IMR-90 (cell line): ENCODE data around the gene RYR2. TPM values are rescaled to one million over a fixed set of nuclear protein-coding genes. Genes with fewer than 3 reads are reported as not detected.

Experiments
- ATAC-seq: fragments of 200-7000 bp; cut with Tn5 transposase; 2 replicates; pipeline ENCODE4 v1.9.1; 2020; ENCODE audit warnings: low read depth, mild to moderate bottlenecking, moderate library complexity
- BruUV-seq: library from RNA; stranded (reverse); fragments of 400-500 nt; replicated peaks from 2 replicates; lab custom pipeline; 2021; lab: Mats Ljungman, UMichigan
- CTCF ChIA-PET: fragments of 300-600 bp; formaldehyde crosslinking; extraction: SDS; loops from one replicate; lab custom pipeline; 2021; ENCODE audit warnings: antibody characterized with exemption; lab: Yijun Ruan, JAX
- POLR2A ChIA-PET: fragments of 300-600 bp; sonication (Branson Sonifier 250); formaldehyde crosslinking; loops from one replicate; lab custom pipeline; 2022; ENCODE audit warnings: antibody characterized with exemption; ENCODE audit not compliant: unreplicated experiment; lab: Charles Lee
- DNase-seq: peaks from one replicate; pipeline ENCODE4 v3.0.0; 2013
- H2AFZ ChIP-seq: replicated peaks from 2 replicates; pipeline ENCODE3; 2013; ENCODE audit warnings: low read length, mild to moderate bottlenecking; ENCODE audit not compliant: poor library complexity
- H2AK5ac ChIP-seq: 2 replicates; pipeline ENCODE4 v1.6.1; 2013; ENCODE audit warnings: low read depth, low read length, inconsistent platforms
- H2AK9ac ChIP-seq: replicated peaks from 2 replicates; pipeline ENCODE3; 2013; ENCODE audit warnings: mild to moderate bottlenecking, low read depth, low read length, moderate library complexity; ENCODE audit not compliant: poor library complexity
- H2BK120ac ChIP-seq: 2 replicates; pipeline ENCODE4 v1.6.1; 2013; ENCODE audit warnings: low read depth, low read length, inconsistent platforms
- H2BK15ac ChIP-seq: 3 replicates; pipeline ENCODE4 v1.6.1; 2013; ENCODE audit warnings: low read depth, low read length, inconsistent platforms
- H2BK20ac ChIP-seq: 2 replicates; pipeline ENCODE4 v1.6.1; 2013; ENCODE audit warnings: low read depth, mild to moderate bottlenecking, inconsistent platforms, low read length, moderate library complexity
- H2BK5ac ChIP-seq: 2 replicates; pipeline ENCODE4 v1.6.1; 2013; ENCODE audit warnings: mild to moderate bottlenecking, low read depth, low read length, inconsistent platforms; ENCODE audit not compliant: poor library complexity, severe bottlenecking
- H3K14ac ChIP-seq: replicated peaks from 2 replicates; pipeline ENCODE4 v1.6.1; 2013; ENCODE audit warnings: low read depth, low read length, inconsistent platforms
- H3K18ac ChIP-seq: 2 replicates; pipeline ENCODE4 v1.6.1; 2013; ENCODE audit warnings: low read depth, low read length, control low read depth
- H3K23ac ChIP-seq: 2 replicates; pipeline ENCODE4 v1.6.1; 2013; ENCODE audit warnings: low read depth, low read length, inconsistent platforms
- H3K27ac ChIP-seq: 2 replicates; pipeline ENCODE4 v1.5.1; 2013; ENCODE audit warnings: mild to moderate bottlenecking, control low read depth, low read length; ENCODE audit not compliant: insufficient read depth
- H3K27me3 ChIP-seq: 2 replicates; pipeline ENCODE4 v1.6.1; 2013; ENCODE audit warnings: low read length; ENCODE audit not compliant: control insufficient read depth, insufficient read depth
- H3K36me3 ChIP-seq: 2 replicates; pipeline ENCODE4 v1.6.1; 2013; ENCODE audit warnings: low read length, mixed read lengths; ENCODE audit not compliant: control insufficient read depth, insufficient read depth
- H3K4ac ChIP-seq: 2 replicates; pipeline ENCODE4 v1.6.1; 2013; ENCODE audit warnings: low read depth, low read length, inconsistent platforms
- H3K4me1 ChIP-seq: 2 replicates; pipeline ENCODE4 v1.6.1; 2013; ENCODE audit warnings: low read length, mixed read lengths; ENCODE audit not compliant: control insufficient read depth, insufficient read depth
- H3K4me2 ChIP-seq: 2 replicates; pipeline ENCODE4 v1.6.1; 2013; ENCODE audit warnings: low read depth, mild to moderate bottlenecking, control low read depth, low read length, moderate library complexity
- H3K4me3 ChIP-seq: 2 replicates; pipeline ENCODE4 v1.5.1; 2013; ENCODE audit warnings: low read depth, mild to moderate bottlenecking, control low read depth, low read length, moderate library complexity; ENCODE audit not compliant: insufficient read depth
- H3K56ac ChIP-seq: 2 replicates; pipeline ENCODE4 v1.6.1; 2013; ENCODE audit warnings: low read length, inconsistent platforms; ENCODE audit not compliant: insufficient read depth; ENCODE audit errors: extremely low read depth
- H3K79me1 ChIP-seq, 2 experiments: 2 replicates each; pipeline ENCODE4 v1.6.1; 2013; ENCODE audit warnings: low read length in 2 of 2, inconsistent platforms in 1 of 2, low read depth in 1 of 2
- H3K9ac ChIP-seq: 2 replicates; pipeline ENCODE4 v1.6.1; 2013; ENCODE audit warnings: low read depth, low read length, control low read depth
- H3K9me1 ChIP-seq: 2 replicates; pipeline ENCODE4 v1.6.1; 2013; ENCODE audit warnings: low read length, inconsistent platforms; ENCODE audit not compliant: insufficient read depth
- H3K9me3 ChIP-seq: 2 replicates; pipeline ENCODE4 v1.6.1; 2013; ENCODE audit warnings: low read length; ENCODE audit not compliant: control insufficient read depth, insufficient read depth
- H4K20me1 ChIP-seq: 2 replicates; pipeline ENCODE4 v1.6.1; 2013; ENCODE audit warnings: low read length, inconsistent platforms; ENCODE audit not compliant: insufficient read depth
- H4K5ac ChIP-seq: 2 replicates; pipeline ENCODE4 v1.6.1; 2013; ENCODE audit warnings: mild to moderate bottlenecking, low read depth, low read length, control low read depth
- H4K8ac ChIP-seq, 2 experiments: 2 replicates each; pipeline ENCODE4 v1.6.1; 2013; ENCODE audit warnings: low read depth in 2 of 2, low read length in 2 of 2, control low read depth in 1 of 2, inconsistent platforms in 1 of 2
- H4K91ac ChIP-seq: 2 replicates; pipeline ENCODE4 v1.6.1; 2013; ENCODE audit warnings: low read depth, low read length, inconsistent platforms; ENCODE audit not compliant: insufficient read depth
- BHLHE40 ChIP-seq: fragments of 150-350 bp; IDR thresholded peaks from 2 replicates; pipeline ENCODE4 v1.6.1; 2016; ENCODE audit warnings: mild to moderate bottlenecking, low read depth, low read length
- CEBPB ChIP-seq: IDR thresholded peaks from 2 replicates; pipeline ENCODE4 v1.6.1; 2012; ENCODE audit warnings: low read depth, low read length, improper control_type of control experiment
- CHD1 ChIP-seq: IDR thresholded peaks from 2 replicates; pipeline ENCODE4 v1.6.1; 2012; ENCODE audit warnings: low read depth, low read length, improper control_type of control experiment
- FOS ChIP-seq: fragments of 150-350 bp; IDR thresholded peaks from 2 replicates; pipeline ENCODE4 v1.6.1; 2016; ENCODE audit warnings: low read depth, low read length
- MAFK ChIP-seq: IDR thresholded peaks from 2 replicates; pipeline ENCODE4 v1.6.1; 2012; ENCODE audit warnings: low read depth, low read length, improper control_type of control experiment
- MAZ ChIP-seq: IDR thresholded peaks from 2 replicates; pipeline ENCODE4 v1.6.1; 2012; ENCODE audit warnings: low read depth, mild to moderate bottlenecking, low read length, improper control_type of control experiment, moderate library complexity, borderline replicate concordance
- MXI1 ChIP-seq: IDR thresholded peaks from 2 replicates; pipeline ENCODE4 v1.6.1; 2012; ENCODE audit warnings: low read depth, mild to moderate bottlenecking, low read length, moderate library complexity, borderline replicate concordance
- NFE2L2 ChIP-seq: fragments of 150-350 bp; IDR thresholded peaks from 2 replicates; pipeline ENCODE4 v1.6.1; 2016; ENCODE audit warnings: low read depth, mild to moderate bottlenecking, low read length
- POLR2A ChIP-seq: IDR thresholded peaks from 2 replicates; pipeline ENCODE4 v1.6.1; 2012; ENCODE audit warnings: mild to moderate bottlenecking, low read depth, low read length
- RAD21 ChIP-seq: IDR thresholded peaks from 2 replicates; pipeline ENCODE4 v1.6.1; 2012; ENCODE audit warnings: low read length, improper control_type of control experiment
- RCOR1 ChIP-seq: IDR thresholded peaks from 2 replicates; pipeline ENCODE4 v1.6.1; 2012; ENCODE audit warnings: mild to moderate bottlenecking, low read length, improper control_type of control experiment; ENCODE audit not compliant: insufficient replicate concordance
- RFX5 ChIP-seq: IDR thresholded peaks from 2 replicates; pipeline ENCODE4 v1.8.0; 2012; ENCODE audit warnings: low read depth, mild to moderate bottlenecking, low read length, moderate library complexity
- SMC3 ChIP-seq: fragments of 150-350 bp; IDR thresholded peaks from 2 replicates; pipeline ENCODE4 v1.6.1; 2016; ENCODE audit warnings: low read depth, mild to moderate bottlenecking, antibody characterized with exemption, low read length, moderate library complexity
- WGBS, 2 experiments: methylation state at CpG; one replicate each; pipeline versions ENCODE4 v1.1.5 to v1.1.7; 2013; ENCODE audit warnings: missing lambda C conversion rate in 2 of 2; ENCODE audit not compliant: insufficient read length in 1 of 2; ENCODE audit errors: extremely low coverage in 2 of 2; 5-methylcytosine and 5-hydroxymethylcytosine counted together
- dilution Hi-C: fragments of 300-500 bp; cut with HindIII; formaldehyde crosslinking; loops from one replicate; pipeline ENCODE4 v1.14.3; 2018; ENCODE audit warnings: low sequenced_read_pairs; ENCODE audit not compliant: unreplicated experiment
- in situ Hi-C: fragments of 300-500 bp; cut with MboI; formaldehyde crosslinking; loops from 3 replicates; pipeline ENCODE4 v1.14.3; 2019; ENCODE audit warnings: low sequenced_read_pairs, inconsistent platforms, mixed read lengths
- intact Hi-C: fragments of 100-400 bp; cut with micrococcal nuclease; formaldehyde crosslinking; loops from 2 replicates; pipeline ENCODE4 v1.10.0; 2022
- polyA plus RNA-seq, 3 experiments: library from polyadenylated mRNA; depleted of rRNA; stranded (reverse); fragments of >200 nt; gene quantifications; 2 replicates each; pipeline ENCODE4 v1.2.3, GENCODE V29; 2012; ENCODE audit warnings: low replicate concordance in 1 of 3
- total RNA-seq: library from RNA; depleted of rRNA; stranded (reverse); fragments of >200 nt; gene quantifications from 2 replicates; pipeline ENCODE4 v1.2.3, GENCODE V29; 2012
- TF ChIP-seq, protein P1 (sequence below): fragments of 150-350 bp; IDR thresholded peaks from 2 replicates; pipeline ENCODE4 v1.6.1; 2016; ENCODE audit warnings: low read depth, mild to moderate bottlenecking, low read length, moderate library complexity, borderline replicate concordance
- TF ChIP-seq, protein P2 (sequence below): conservative IDR thresholded peaks from 2 replicates; pipeline ENCODE4 v1.5.1; 2012; ENCODE audit warnings: mild to moderate bottlenecking, low read depth, low read length, improper control_type of control experiment
- TF ChIP-seq, protein P3 (sequence below): fragments of 150-350 bp; IDR thresholded peaks from 2 replicates; pipeline ENCODE4 v1.6.1; 2017; ENCODE audit warnings: mild to moderate bottlenecking, antibody characterized with exemption, low read length, low read depth

RYR2 gene
- total and polyA plus RNA-seq, 2 of the 4 experiments (the other 2 are of a cell fraction): not detected

DNA sequence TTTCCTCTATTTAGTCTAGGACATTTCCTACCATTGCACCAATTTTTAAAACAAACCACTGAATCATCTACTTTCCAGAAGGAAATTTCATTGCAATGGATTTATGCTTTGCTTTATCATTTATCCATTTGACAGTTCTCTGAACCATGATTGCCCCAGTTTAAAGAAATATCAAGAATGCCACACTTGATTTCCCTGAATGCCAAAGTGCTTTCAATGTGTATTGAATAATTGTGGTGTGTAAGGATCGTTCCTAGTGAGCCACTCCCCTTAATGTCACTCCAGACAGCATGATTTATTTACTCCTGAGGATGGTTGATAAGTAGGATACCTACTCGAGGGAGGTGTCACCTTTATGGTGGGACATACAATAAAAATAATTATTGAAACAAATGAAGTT is 169.6 kb downstream of the RYR2 start:
- H3K27ac ChIP-seq: no peak overlapping the region
- WGBS, 2 experiments: no CpG with 5 or more reads among the region's 2 CpGs
- TF ChIP-seq RFX5: no peak
- no peak for TF ChIP-seq FOS
- no peak for TF ChIP-seq MAFK
- TF ChIP-seq BHLHE40: no peak
- TF ChIP-seq MAZ: no peak
- no peak for TF ChIP-seq MXI1
- no peak for TF ChIP-seq CHD1
- no peak for TF ChIP-seq NFE2L2
- TF ChIP-seq POLR2A: no peak
- TF ChIP-seq RAD21: no peak
- TF ChIP-seq, protein P1, sequence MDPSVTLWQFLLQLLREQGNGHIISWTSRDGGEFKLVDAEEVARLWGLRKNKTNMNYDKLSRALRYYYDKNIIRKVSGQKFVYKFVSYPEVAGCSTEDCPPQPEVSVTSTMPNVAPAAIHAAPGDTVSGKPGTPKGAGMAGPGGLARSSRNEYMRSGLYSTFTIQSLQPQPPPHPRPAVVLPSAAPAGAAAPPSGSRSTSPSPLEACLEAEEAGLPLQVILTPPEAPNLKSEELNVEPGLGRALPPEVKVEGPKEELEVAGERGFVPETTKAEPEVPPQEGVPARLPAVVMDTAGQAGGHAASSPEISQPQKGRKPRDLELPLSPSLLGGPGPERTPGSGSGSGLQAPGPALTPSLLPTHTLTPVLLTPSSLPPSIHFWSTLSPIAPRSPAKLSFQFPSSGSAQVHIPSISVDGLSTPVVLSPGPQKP: no peak
- TF ChIP-seq, protein P2, sequence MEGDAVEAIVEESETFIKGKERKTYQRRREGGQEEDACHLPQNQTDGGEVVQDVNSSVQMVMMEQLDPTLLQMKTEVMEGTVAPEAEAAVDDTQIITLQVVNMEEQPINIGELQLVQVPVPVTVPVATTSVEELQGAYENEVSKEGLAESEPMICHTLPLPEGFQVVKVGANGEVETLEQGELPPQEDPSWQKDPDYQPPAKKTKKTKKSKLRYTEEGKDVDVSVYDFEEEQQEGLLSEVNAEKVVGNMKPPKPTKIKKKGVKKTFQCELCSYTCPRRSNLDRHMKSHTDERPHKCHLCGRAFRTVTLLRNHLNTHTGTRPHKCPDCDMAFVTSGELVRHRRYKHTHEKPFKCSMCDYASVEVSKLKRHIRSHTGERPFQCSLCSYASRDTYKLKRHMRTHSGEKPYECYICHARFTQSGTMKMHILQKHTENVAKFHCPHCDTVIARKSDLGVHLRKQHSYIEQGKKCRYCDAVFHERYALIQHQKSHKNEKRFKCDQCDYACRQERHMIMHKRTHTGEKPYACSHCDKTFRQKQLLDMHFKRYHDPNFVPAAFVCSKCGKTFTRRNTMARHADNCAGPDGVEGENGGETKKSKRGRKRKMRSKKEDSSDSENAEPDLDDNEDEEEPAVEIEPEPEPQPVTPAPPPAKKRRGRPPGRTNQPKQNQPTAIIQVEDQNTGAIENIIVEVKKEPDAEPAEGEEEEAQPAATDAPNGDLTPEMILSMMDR: no peak
- TF ChIP-seq CEBPB: no peak
- TF ChIP-seq RCOR1: no peak
- no peak for TF ChIP-seq SMC3
- TF ChIP-seq, protein P3, sequence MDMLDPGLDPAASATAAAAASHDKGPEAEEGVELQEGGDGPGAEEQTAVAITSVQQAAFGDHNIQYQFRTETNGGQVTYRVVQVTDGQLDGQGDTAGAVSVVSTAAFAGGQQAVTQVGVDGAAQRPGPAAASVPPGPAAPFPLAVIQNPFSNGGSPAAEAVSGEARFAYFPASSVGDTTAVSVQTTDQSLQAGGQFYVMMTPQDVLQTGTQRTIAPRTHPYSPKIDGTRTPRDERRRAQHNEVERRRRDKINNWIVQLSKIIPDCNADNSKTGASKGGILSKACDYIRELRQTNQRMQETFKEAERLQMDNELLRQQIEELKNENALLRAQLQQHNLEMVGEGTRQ: no peak
- H3K4me3 ChIP-seq: no peak overlapping the region
- no peak overlapping the region for H2AFZ ChIP-seq
- peaks cover 5% of the 10 kb centered on the region for H3K9me3 ChIP-seq
- ChIA-PET POLR2A (no interaction called here), CTCF (no interaction called here)
- H2BK5ac ChIP-seq: no peak overlapping the region
- ATAC-seq: no peak
- no peak overlapping the region for H3K4ac ChIP-seq
- dilution Hi-C loops: no loop called here
- no peaks in the 10 kb centered on the region for H4K20me1 ChIP-seq
- no peaks in the 10 kb centered on the region for H3K4me1 ChIP-seq
- H3K23ac ChIP-seq: no peak overlapping the region
- no peak overlapping the region for H2BK20ac ChIP-seq
- H3K9me1 ChIP-seq: no peaks in the 10 kb centered on the region
- no peaks in the 10 kb centered on the region for H3K79me1 ChIP-seq
- no peak overlapping the region for H3K18ac ChIP-seq
- in situ Hi-C loops: no loop called here
- no peak overlapping the region for H3K56ac ChIP-seq
- no peak overlapping the region for H3K9ac ChIP-seq
- no peak overlapping the region for H2BK15ac ChIP-seq
- H3K36me3 ChIP-seq: no peaks in the 10 kb centered on the region
- no peak overlapping the region for H3K4me2 ChIP-seq
- no peak overlapping the region for H4K5ac ChIP-seq
- intact Hi-C loops: no loop called here
- BruUV-seq: no TSS peak
- H2AK9ac ChIP-seq: no peak overlapping the region
- no peak overlapping the region for H2AK5ac ChIP-seq
- no peak for DNase-seq
- no peak overlapping the region for H2BK120ac ChIP-seq
- no peak overlapping the region for H4K91ac ChIP-seq
- no peak overlapping the region for H3K14ac ChIP-seq
- no peak overlapping the region for H4K8ac ChIP-seq
- H3K27me3 ChIP-seq: no peaks in the 10 kb centered on the region
